H9 (cell line): ENCODE results near the gene TSGA10IP. TPM values are rescaled to one million over a fixed set of nuclear protein-coding genes. Genes with fewer than 3 reads are reported as not detected.
A peak's percentile ranks its signal among the peaks of the same experiment; 100 is the strongest.

Experiments used
- DNase-seq: peaks from one replicate; pipeline ENCODE4 v3.0.0-alpha.2; 2017
- H2AFZ ChIP-seq: one replicate; pipeline ENCODE4 v1.6.1; 2013; ENCODE audit warnings: mild to moderate bottlenecking, low read length, control low read depth, moderate library complexity
- H2AK5ac ChIP-seq: 2 replicates; pipeline ENCODE4 v1.6.1; 2013; ENCODE audit warnings: low read length, control low read depth, mixed read lengths; ENCODE audit not compliant: insufficient read length
- H2BK120ac ChIP-seq: one replicate; pipeline ENCODE4 v1.6.1; 2013; ENCODE audit warnings: low read depth, mild to moderate bottlenecking, low read length, control low read depth, inconsistent platforms; ENCODE audit not compliant: poor library complexity, severe bottlenecking
- H2BK12ac ChIP-seq: 2 replicates; pipeline ENCODE4 v1.6.1; 2013; ENCODE audit warnings: low read length, control low read depth, mixed read lengths, low read depth; ENCODE audit not compliant: insufficient read length
- H2BK15ac ChIP-seq: 2 replicates; pipeline ENCODE4 v1.6.1; 2013; ENCODE audit warnings: low read depth, low read length, control low read depth
- H2BK20ac ChIP-seq: one replicate; pipeline ENCODE4 v1.6.1; 2013; ENCODE audit warnings: low read depth, mild to moderate bottlenecking, low read length, control low read depth, inconsistent platforms; ENCODE audit not compliant: poor library complexity, severe bottlenecking
- H2BK5ac ChIP-seq: 2 replicates; pipeline ENCODE4 v1.6.1; 2013; ENCODE audit warnings: low read length, control low read depth, mixed read lengths; ENCODE audit not compliant: insufficient read length
- H3K14ac ChIP-seq: 2 replicates; pipeline ENCODE4 v1.6.1; 2013; ENCODE audit warnings: low read length, control low read depth; ENCODE audit not compliant: insufficient read depth
- H3K18ac ChIP-seq: 2 replicates; pipeline ENCODE4 v1.6.1; 2013; ENCODE audit warnings: low read depth, mild to moderate bottlenecking, mixed read lengths, low read length, control low read depth; ENCODE audit not compliant: insufficient read length
- H3K23ac ChIP-seq: 2 replicates; pipeline ENCODE4 v1.6.1; 2013; ENCODE audit warnings: low read length, control low read depth, mixed read lengths, low read depth; ENCODE audit not compliant: insufficient read length
- H3K23me2 ChIP-seq: 2 replicates; pipeline ENCODE4 v1.6.1; 2013; ENCODE audit warnings: low read depth, mild to moderate bottlenecking, mixed read lengths, low read length, control low read depth; ENCODE audit not compliant: insufficient read length, poor library complexity, severe bottlenecking
- H3K27ac ChIP-seq: 2 replicates; pipeline ENCODE4 v1.5.1; 2013; ENCODE audit warnings: low read length, control low read depth, mixed read lengths, low read depth; ENCODE audit not compliant: insufficient read length
- H3K27me3 ChIP-seq: 2 replicates; pipeline ENCODE4 v1.6.1; 2013; ENCODE audit warnings: low read length, control low read depth, inconsistent platforms; ENCODE audit not compliant: insufficient read depth
- H3K4ac ChIP-seq: 2 replicates; pipeline ENCODE4 v1.6.1; 2013; ENCODE audit warnings: low read depth, mild to moderate bottlenecking, control low read depth, inconsistent platforms, low read length, moderate library complexity
- H3K4me1 ChIP-seq: 2 replicates; pipeline ENCODE4 v1.6.1; 2013; ENCODE audit warnings: low read length, control low read depth, inconsistent platforms; ENCODE audit not compliant: insufficient read depth
- H3K4me2 ChIP-seq: 2 replicates; pipeline ENCODE4 v1.6.1; 2013; ENCODE audit warnings: low read length, control low read depth, mixed read lengths; ENCODE audit not compliant: insufficient read length, insufficient read depth
- H3K56ac ChIP-seq: 2 replicates; pipeline ENCODE4 v1.6.1; 2013; ENCODE audit warnings: low read depth, mild to moderate bottlenecking, mixed read lengths, low read length, control low read depth; ENCODE audit not compliant: insufficient read length
- H3K79me1 ChIP-seq: 2 replicates; pipeline ENCODE4 v1.6.1; 2013; ENCODE audit warnings: low read depth, mild to moderate bottlenecking, moderate library complexity, low read length, control low read depth, inconsistent platforms; ENCODE audit not compliant: insufficient read depth, poor library complexity, severe bottlenecking
- H3K79me2 ChIP-seq: 2 replicates; pipeline ENCODE4 v1.6.1; 2013; ENCODE audit warnings: low read length, control low read depth, inconsistent platforms; ENCODE audit not compliant: insufficient read depth
- H3K9ac ChIP-seq: 2 replicates; pipeline ENCODE4 v1.6.1; 2013; ENCODE audit warnings: low read length, control low read depth, mixed read lengths; ENCODE audit not compliant: insufficient read length; ENCODE audit errors: extremely low read depth
- H3K9me3 ChIP-seq: one replicate; pipeline ENCODE4 v1.6.1; 2013; ENCODE audit warnings: low read depth, low read length, inconsistent platforms; ENCODE audit not compliant: control insufficient read depth
- H3T11ph ChIP-seq: one replicate; pipeline ENCODE4 v1.6.1; 2013; ENCODE audit warnings: mild to moderate bottlenecking, low read length, control low read depth, inconsistent platforms
- H4K20me1 ChIP-seq: one replicate; pipeline ENCODE4 v1.6.1; 2013; ENCODE audit not compliant: control insufficient read depth, insufficient read length, insufficient read depth
- H4K5ac ChIP-seq: 2 replicates; pipeline ENCODE4 v1.6.1; 2013; ENCODE audit warnings: low read depth, mild to moderate bottlenecking, mixed read lengths, low read length, control low read depth; ENCODE audit not compliant: insufficient read length
- H4K8ac ChIP-seq: replicated peaks from 2 replicates; pipeline ENCODE4 v1.6.1; 2013; ENCODE audit warnings: low read length, control low read depth, mixed read lengths, low read depth; ENCODE audit not compliant: insufficient read length
- H4K91ac ChIP-seq: 2 replicates; pipeline ENCODE4 v1.6.1; 2013; ENCODE audit warnings: low read depth, mild to moderate bottlenecking, moderate library complexity, mixed read lengths, low read length, control low read depth; ENCODE audit not compliant: insufficient read length
- H3K27ac Mint-ChIP-seq, 3 experiments: 2 replicates in 2 of 3; 3 replicates in 1 of 3; pipeline ENCODE4 v1.8.0; 2020 to 2021; ENCODE audit warnings: mixed read lengths in 3 of 3, mild to moderate bottlenecking in 1 of 3, moderate library complexity in 1 of 3
- H3K27me3 Mint-ChIP-seq: 2 replicates; pipeline ENCODE4 v1.8.0; 2021; ENCODE audit warnings: low read depth, mild to moderate bottlenecking, moderate library complexity, mixed read lengths
- H3K36me3 Mint-ChIP-seq, 3 experiments: 2 replicates in 2 of 3; 3 replicates in 1 of 3; pipeline ENCODE4 v1.8.0; 2020 to 2021; ENCODE audit warnings: low read depth in 3 of 3, mixed read lengths in 3 of 3; ENCODE audit not compliant: insufficient read depth in 1 of 3
- H3K4me1 Mint-ChIP-seq, 2 experiments: 2 replicates each; pipeline ENCODE4 v1.8.0; 2020; ENCODE audit warnings: mixed read lengths in 2 of 2
- H3K4me3 Mint-ChIP-seq, 2 experiments: 2 replicates in 1 of 2; 3 replicates in 1 of 2; pipeline ENCODE4 v1.8.0; 2020 to 2021; ENCODE audit warnings: mild to moderate bottlenecking in 2 of 2, mixed read lengths in 2 of 2, moderate library complexity in 1 of 2
- H3K9me3 Mint-ChIP-seq, 2 experiments: 2 replicates in 1 of 2; 3 replicates in 1 of 2; pipeline ENCODE4 v1.8.0; 2020; ENCODE audit warnings: mild to moderate bottlenecking in 2 of 2, mixed read lengths in 2 of 2, moderate library complexity in 1 of 2
- WGBS: extraction: QIAGEN DNeasy Blood & Tissue Kit; methylation state at CpG from one replicate; pipeline ENCODE4 v1.1.7; 2013; ENCODE audit warnings: missing lambda C conversion rate, low lambda C conversion rate, mixed read lengths; ENCODE audit not compliant: insufficient read length; ENCODE audit errors: extremely low coverage; 5-methylcytosine and 5-hydroxymethylcytosine counted together
- total RNA-seq: library from RNA; stranded (reverse); gene quantifications from 2 replicates; pipeline ENCODE4 v1.2.1, GENCODE V29; 2021
- TF ChIP-seq, protein P1 (sequence below): fragments of 200-600 bp; sonication (generic); conservative IDR thresholded peaks from 3 replicates; pipeline ENCODE4 v1.8.0; 2021; ENCODE audit warnings: antibody characterized with exemption, mild to moderate bottlenecking

TSGA10IP gene
- total RNA-seq, 1 experiment from 2014 or later = 2.2 TPM

DNA sequence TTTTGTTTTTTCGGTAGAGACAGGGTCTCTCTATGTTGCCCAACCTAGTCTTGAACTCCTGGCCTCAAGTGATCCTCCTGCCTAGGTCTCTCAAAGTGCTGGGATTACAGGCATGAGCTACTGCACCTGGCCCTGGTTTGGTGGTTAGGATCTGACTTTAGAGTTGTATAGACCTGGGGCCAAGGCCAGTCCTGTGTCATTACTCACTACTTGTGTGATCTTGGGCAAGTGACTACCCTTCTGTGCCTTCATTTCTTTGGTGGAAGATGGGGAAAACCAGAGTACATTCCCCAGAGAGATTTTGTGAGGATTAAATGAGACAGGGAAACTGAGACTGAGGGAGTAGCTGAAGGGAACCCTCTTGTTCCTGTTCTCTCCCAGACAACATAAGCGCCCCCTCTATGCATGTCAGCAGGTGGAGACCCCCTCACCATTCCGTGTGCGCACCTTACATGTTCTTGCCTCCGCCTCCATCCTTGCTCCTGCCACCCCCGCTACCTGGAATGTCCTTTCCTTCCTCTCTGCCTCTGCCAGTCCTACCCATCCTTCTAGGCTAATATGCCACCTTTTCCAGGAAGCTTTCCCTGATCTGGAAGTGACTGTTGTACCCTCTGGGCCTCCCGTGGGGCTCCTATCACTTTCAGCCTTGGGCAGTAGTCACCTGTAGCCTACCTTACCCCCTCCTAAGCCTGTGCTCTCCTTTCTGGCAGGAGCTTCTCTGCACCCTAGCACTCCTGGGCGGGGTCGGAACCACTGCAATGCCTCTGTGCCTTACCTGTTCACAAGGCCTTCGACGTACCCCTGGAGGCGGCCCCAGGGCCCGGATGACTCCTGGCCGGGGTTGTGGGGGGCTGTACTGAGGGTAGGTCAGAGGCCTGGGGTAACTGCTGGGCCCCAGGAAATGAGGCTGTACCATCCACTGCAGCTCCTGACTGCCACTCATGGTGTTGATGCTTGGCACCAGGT lies 49.0 kb upstream of the TSGA10IP start:
- no peak overlapping the region for H2BK15ac ChIP-seq
- no peak overlapping the region for H4K8ac ChIP-seq
- H3K4ac ChIP-seq = no peak overlapping the region
- H3K27me3 ChIP-seq = peaks cover 8% of the 10 kb centered on the region; the same call in 1 of the 2 replicates
- no peak overlapping the region for H3K4me2 ChIP-seq
- peaks cover 15% of the 10 kb centered on the region for H3K23me2 ChIP-seq
- H3K79me1 ChIP-seq = no peaks in the 10 kb centered on the region
- no peak overlapping the region for H2BK12ac ChIP-seq
- H3K4me1 Mint-ChIP-seq = peaks cover 22 to 29% of the 10 kb centered on the region in 2 experiments
- no peak overlapping the region for H3K56ac ChIP-seq
- H3K9ac ChIP-seq = no peak overlapping the region
- H3K4me3 Mint-ChIP-seq = 0 out of 5 replicates have a peak overlapping the region, but pooled peaks of 1 of the 2 experiments have one; percentile 19
- no peaks in the 10 kb centered on the region for H3K79me2 ChIP-seq
- H3K4me1 ChIP-seq = no peaks in the 10 kb centered on the region
- DNase-seq = no peak
- H3K9me3 ChIP-seq = no peaks in the 10 kb centered on the region
- no CpG with 5 or more reads among the region's 14 CpGs for WGBS
- peaks cover 0 to 37% (median 0%) of the 10 kb centered on the region in 3 experiments; a peak in 2 of 7 replicates for H3K36me3 Mint-ChIP-seq
- H3K27ac ChIP-seq = no peak overlapping the region
- no peak overlapping the region for H3K14ac ChIP-seq
- no peak overlapping the region for H2AK5ac ChIP-seq
- no peak overlapping the region for H4K91ac ChIP-seq
- H3K23ac ChIP-seq = no peak overlapping the region
- no peak overlapping the region for H2BK20ac ChIP-seq
- TF ChIP-seq, protein P1, sequence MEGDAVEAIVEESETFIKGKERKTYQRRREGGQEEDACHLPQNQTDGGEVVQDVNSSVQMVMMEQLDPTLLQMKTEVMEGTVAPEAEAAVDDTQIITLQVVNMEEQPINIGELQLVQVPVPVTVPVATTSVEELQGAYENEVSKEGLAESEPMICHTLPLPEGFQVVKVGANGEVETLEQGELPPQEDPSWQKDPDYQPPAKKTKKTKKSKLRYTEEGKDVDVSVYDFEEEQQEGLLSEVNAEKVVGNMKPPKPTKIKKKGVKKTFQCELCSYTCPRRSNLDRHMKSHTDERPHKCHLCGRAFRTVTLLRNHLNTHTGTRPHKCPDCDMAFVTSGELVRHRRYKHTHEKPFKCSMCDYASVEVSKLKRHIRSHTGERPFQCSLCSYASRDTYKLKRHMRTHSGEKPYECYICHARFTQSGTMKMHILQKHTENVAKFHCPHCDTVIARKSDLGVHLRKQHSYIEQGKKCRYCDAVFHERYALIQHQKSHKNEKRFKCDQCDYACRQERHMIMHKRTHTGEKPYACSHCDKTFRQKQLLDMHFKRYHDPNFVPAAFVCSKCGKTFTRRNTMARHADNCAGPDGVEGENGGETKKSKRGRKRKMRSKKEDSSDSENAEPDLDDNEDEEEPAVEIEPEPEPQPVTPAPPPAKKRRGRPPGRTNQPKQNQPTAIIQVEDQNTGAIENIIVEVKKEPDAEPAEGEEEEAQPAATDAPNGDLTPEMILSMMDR = no peak
- no peak overlapping the region for H4K5ac ChIP-seq
- no peak overlapping the region for H3K18ac ChIP-seq
- H3K27ac Mint-ChIP-seq = no peak overlapping the region
- H2BK5ac ChIP-seq = no peak overlapping the region
- H3T11ph ChIP-seq = no peak overlapping the region
- no peak overlapping the region for H2AFZ ChIP-seq
- no peak overlapping the region for H2BK120ac ChIP-seq
- peaks cover 37% of the 10 kb centered on the region for H3K27me3 Mint-ChIP-seq
- no peaks in the 10 kb centered on the region for H3K9me3 Mint-ChIP-seq
- no peaks in the 10 kb centered on the region for H4K20me1 ChIP-seq
